Neural cell (in vitro differentiated cells): Measurements from ENCODE around the gene HSBP1L1. TPM values are rescaled to one million over a fixed set of nuclear protein-coding genes. Genes with fewer than 3 reads are reported as not detected.

Experiments
- H2AFZ ChIP-seq: fragments of 200-600, 300-800 bp; sonication (generic), shearing (Covaris generic); 2 replicates; pipeline ENCODE4 v1.6.0; 2014; ENCODE audit warnings: low read depth, mild to moderate bottlenecking, antibody characterized with exemption, low read length, moderate library complexity
- H3F3A ChIP-seq: fragments of 200-600 bp; shearing (Covaris generic); 2 replicates; pipeline ENCODE4 v1.6.1; 2016; ENCODE audit warnings: mild to moderate bottlenecking, moderate library complexity, mixed read lengths, antibody characterized with exemption, low read length; ENCODE audit not compliant: insufficient read depth, poor library complexity, severe bottlenecking
- H3K27ac ChIP-seq: fragments of 200-600, 300-800 bp; sonication (generic), shearing (Covaris generic); 2 replicates; pipeline ENCODE4 v1.5.1; 2014; ENCODE audit warnings: mild to moderate bottlenecking, low read length, moderate library complexity
- H3K27me3 ChIP-seq: fragments of 300-800, 200-600 bp; sonication (generic), shearing (Covaris generic); 2 replicates; pipeline ENCODE4 v1.6.0; 2014; ENCODE audit warnings: mild to moderate bottlenecking, low read depth, low read length, moderate library complexity; ENCODE audit not compliant: insufficient read depth
- H3K36me3 ChIP-seq: fragments of 300-800, 200-600 bp; sonication (generic), shearing (Covaris generic); 2 replicates; pipeline ENCODE4 v1.5.1; 2014; ENCODE audit warnings: mild to moderate bottlenecking, antibody characterized with exemption, low read length, moderate library complexity; ENCODE audit not compliant: insufficient read depth
- H3K4me2 ChIP-seq: fragments of 300-800, 200-600 bp; sonication (generic), shearing (Covaris generic); 2 replicates; pipeline ENCODE4 v1.6.0; 2014; ENCODE audit warnings: mild to moderate bottlenecking, low read length
- H3K4me3 ChIP-seq: fragments of 300-800, 200-600 bp; sonication (generic), shearing (Covaris generic); 2 replicates; pipeline ENCODE4 v1.5.1; 2014; ENCODE audit warnings: mild to moderate bottlenecking, low read length, moderate library complexity
- H3K79me2 ChIP-seq: fragments of 200-600 bp; shearing (Covaris generic); replicated peaks from 2 replicates; pipeline ENCODE4 v1.6.0; 2014; ENCODE audit warnings: mild to moderate bottlenecking, low read length, moderate library complexity; ENCODE audit not compliant: insufficient read depth
- H3K9ac ChIP-seq: fragments of 300-800, 200-600 bp; sonication (generic), shearing (Covaris generic); 2 replicates; pipeline ENCODE4 v1.6.1; 2016; ENCODE audit warnings: mild to moderate bottlenecking, low read length, mixed read lengths
- H3K9me2 ChIP-seq: fragments of 200-600 bp; shearing (Covaris generic); 2 replicates; pipeline ENCODE4 v1.6.1; 2016; ENCODE audit warnings: mild to moderate bottlenecking, low read length, mixed read lengths; ENCODE audit not compliant: insufficient read depth
- H3K9me3 ChIP-seq: fragments of 200-600, 300-800 bp; sonication (generic), shearing (Covaris generic); 2 replicates; pipeline ENCODE4 v1.6.1; 2016; ENCODE audit warnings: mild to moderate bottlenecking, mixed run types, low read length, moderate library complexity, mixed read lengths
- H4K20me1 ChIP-seq: fragments of 200-600 bp; shearing (Covaris generic); 2 replicates; pipeline ENCODE4 v1.6.1; 2016; ENCODE audit warnings: mild to moderate bottlenecking, mixed run types; ENCODE audit not compliant: insufficient read depth
- CTCF ChIP-seq: fragments of 450-650 bp; IDR thresholded peaks from 2 replicates; pipeline ENCODE4 v1.5.1; 2014; ENCODE audit warnings: antibody characterized with exemption, mild to moderate bottlenecking, moderate library complexity; ENCODE audit not compliant: poor library complexity, severe bottlenecking
- EP300 ChIP-seq: fragments of 450-650 bp; conservative IDR thresholded peaks from 2 replicates; pipeline ENCODE4 v1.6.1; 2014; ENCODE audit warnings: antibody characterized with exemption, mild to moderate bottlenecking, moderate library complexity; ENCODE audit not compliant: poor library complexity, severe bottlenecking
- EZH2 ChIP-seq: fragments of 200-600, 300-800 bp; shearing (Covaris generic), sonication (generic); IDR thresholded peaks from 2 replicates; pipeline ENCODE4 v1.6.1; 2014; ENCODE audit warnings: antibody characterized with exemption, low read length, borderline replicate concordance, mild to moderate bottlenecking; ENCODE audit not compliant: insufficient read depth, poor library complexity, severe bottlenecking
- MXI1 ChIP-seq: fragments of 450-650 bp; conservative IDR thresholded peaks from 2 replicates; pipeline ENCODE4 v1.6.1; 2014; ENCODE audit warnings: antibody characterized with exemption, mild to moderate bottlenecking; ENCODE audit not compliant: poor library complexity, severe bottlenecking
- POLR2AphosphoS5 ChIP-seq: IDR thresholded peaks from 2 replicates; pipeline ENCODE4 v1.6.1; 2012
- RAD21 ChIP-seq: fragments of 450-650 bp; conservative IDR thresholded peaks from 2 replicates; pipeline ENCODE4 v1.6.1; 2014; ENCODE audit warnings: antibody characterized with exemption, mild to moderate bottlenecking, moderate library complexity
- REST ChIP-seq: IDR thresholded peaks from 2 replicates; pipeline ENCODE4 v1.6.1; 2012; ENCODE audit warnings: borderline replicate concordance
- SMC3 ChIP-seq: fragments of 450-650 bp; conservative IDR thresholded peaks from 2 replicates; pipeline ENCODE4 v1.6.1; 2014; ENCODE audit warnings: antibody characterized with exemption, mild to moderate bottlenecking, moderate library complexity; ENCODE audit not compliant: poor library complexity
- TAF1 ChIP-seq: IDR thresholded peaks from 2 replicates; pipeline ENCODE4 v1.6.1; 2012; ENCODE audit warnings: low read depth
- polyA plus RNA-seq: library from polyadenylated mRNA; depleted of rRNA; stranded (reverse); fragments of >200 nt; gene quantifications from 2 replicates; pipeline ENCODE4 v1.2.3, GENCODE V29; 2014

The HSBP1L1 gene
- polyA plus RNA-seq, 1 donor from 2014 or later: 0.84 TPM

- Histone ChIP-seq H3K4me2 (no peak overlapping the region), H3F3A (no peaks in the 10 kb centered on the region), H3K9me3 (no peaks in the 10 kb centered on the region), H4K20me1 (peaks cover 4% of the 10 kb centered on the region), H3K27me3 (no peaks in the 10 kb centered on the region), H3K9me2 (no peaks in the 10 kb centered on the region), H3K27ac (no peak overlapping the region), H3K79me2 (peaks cover 79% of the 10 kb centered on the region), H3K4me3 (no peak overlapping the region), H3K36me3 (no peaks in the 10 kb centered on the region), H3K9ac (no peak overlapping the region), H2AFZ (no peak overlapping the region)
- TF ChIP-seq SMC3 (no peak), EZH2 (no peak), CTCF (no peak), RAD21 (no peak), REST (no peak), EP300 (no peak), TAF1 (no peak), MXI1 (no peak), POLR2AphosphoS5 (no peak)
Measured at GRCh38 chr18:79985172-79985571, 20.7 kb downstream of the HSBP1L1 start.

GRCh38 chr18:79986726-79987125 lies 22.3 kb downstream of the HSBP1L1 start:
- Histone ChIP-seq H3K79me2 (peaks cover 64% of the 10 kb centered on the region), H3K9ac (peak overlapping the region; percentile 94), H3K9me2 (no peaks in the 10 kb centered on the region), H3K36me3 (no peaks in the 10 kb centered on the region), H2AFZ (no peak overlapping the region), H4K20me1 (peaks cover 4% of the 10 kb centered on the region), H3K9me3 (no peaks in the 10 kb centered on the region), H3K27ac (no peak overlapping the region), H3K4me2 (peak overlapping the region; percentile 76), H3K27me3 (no peaks in the 10 kb centered on the region), H3K4me3 (peak overlapping the region; percentile 100), H3F3A (no peaks in the 10 kb centered on the region)
- no peak for TF ChIP-seq CTCF
- TF ChIP-seq SMC3: no peak
- no peak for TF ChIP-seq POLR2AphosphoS5
- TF ChIP-seq EZH2: no peak
- no peak for TF ChIP-seq REST
- TF ChIP-seq MXI1: no peak
- no peak for TF ChIP-seq TAF1
